ENCODE data around the gene NFIB. TPM values are rescaled to one million over a fixed set of nuclear protein-coding genes. Genes with fewer than 3 reads are reported as not detected.
A peak's percentile ranks its signal among the peaks of the same experiment; 100 is the strongest.

The NFIB gene
- total and polyA plus RNA-seq, 2 donors (not counting 1 experiment from before 2014, with no cell fraction given) = 29.3 to 36.3 TPM

GRCh38 chr9:14340994-14341393 is 27.1 kb upstream of the NFIB start:
- Histone ChIP-seq H3K27me3 (ENCODE audit: control insufficient read depth, insufficient read depth, low read length) (peaks cover 47% of the 10 kb centered on the region), H3K79me2 (ENCODE audit: control insufficient read depth, insufficient read depth, low read length) (no peaks in the 10 kb centered on the region), H3K9ac (ENCODE audit: insufficient read depth, low read length) (no peak overlapping the region), H2AFZ (ENCODE audit: low read length) (no peak overlapping the region), H4K20me1 (ENCODE audit: control insufficient read depth, extremely low read depth, insufficient read depth, low read length) (no peaks in the 10 kb centered on the region), H3K27ac (ENCODE audit: insufficient read depth, low read length) (no peak overlapping the region), H3K4me2 (ENCODE audit: extremely low read depth, insufficient read depth, low read length) (no peak overlapping the region), H3K36me3 (ENCODE audit: control insufficient read depth, insufficient read depth, low read length) (no peaks in the 10 kb centered on the region), H3K9me3 (ENCODE audit: control insufficient read depth, insufficient read depth, low read depth, low read length) (no peaks in the 10 kb centered on the region), H3K4me3 (replicated peaks in 1 of 4; ENCODE audit: control extremely low read depth in 1 of 4, insufficient read depth in 1 of 4, low read depth in 3 of 4, low read length in 4 of 4) (no peak overlapping the region), H3K4me1 (ENCODE audit: control insufficient read depth, extremely low read depth, insufficient read depth, low read length) (no peaks in the 10 kb centered on the region)
- TF ChIP-seq CTCF (conservative IDR thresholded peaks at IDR 0.05 in 1 of 2, IDR thresholded peaks at IDR 0.05 in 1 of 2; ENCODE audit: low read depth in 1 of 2, low read length in 2 of 2) = no peak
- no peak for TF ChIP-seq EZH2 (IDR thresholded peaks at IDR 0.05; ENCODE audit: low read length, missing control alignments)
- no peak for DNase-seq (ENCODE audit: low read depth in 2 of 2)

GRCh38 chr9:14340219-14340873 is 26.4 kb upstream of the NFIB start:
- Histone ChIP-seq H3K79me2 (ENCODE audit: control insufficient read depth, insufficient read depth, low read length) (no peaks in the 10 kb centered on the region), H3K4me3 (replicated peaks in 1 of 4; ENCODE audit: control extremely low read depth in 1 of 4, insufficient read depth in 1 of 4, low read depth in 3 of 4, low read length in 4 of 4) (no peak overlapping the region), H3K9me3 (ENCODE audit: control insufficient read depth, insufficient read depth, low read depth, low read length) (no peaks in the 10 kb centered on the region), H2AFZ (ENCODE audit: low read length) (no peak overlapping the region), H3K36me3 (ENCODE audit: control insufficient read depth, insufficient read depth, low read length) (no peaks in the 10 kb centered on the region), H3K27me3 (ENCODE audit: control insufficient read depth, insufficient read depth, low read length) (peaks cover 41% of the 10 kb centered on the region), H3K4me1 (ENCODE audit: control insufficient read depth, extremely low read depth, insufficient read depth, low read length) (no peaks in the 10 kb centered on the region), H3K4me2 (ENCODE audit: extremely low read depth, insufficient read depth, low read length) (no peak overlapping the region), H3K9ac (ENCODE audit: insufficient read depth, low read length) (no peak overlapping the region), H4K20me1 (ENCODE audit: control insufficient read depth, extremely low read depth, insufficient read depth, low read length) (no peaks in the 10 kb centered on the region), H3K27ac (ENCODE audit: insufficient read depth, low read length) (no peak overlapping the region)
- DNase-seq (ENCODE audit: low read depth in 2 of 2) = peak in 1 of 2 donors; percentile 51
- TF ChIP-seq EZH2 (IDR thresholded peaks at IDR 0.05; ENCODE audit: low read length, missing control alignments) = no peak
- TF ChIP-seq CTCF (conservative IDR thresholded peaks at IDR 0.05 in 1 of 2, IDR thresholded peaks at IDR 0.05 in 1 of 2; ENCODE audit: low read depth in 1 of 2, low read length in 2 of 2) = no peak

- Histone ChIP-seq H3K27me3 (ENCODE audit: control insufficient read depth, insufficient read depth, low read length) (peaks cover 35% of the 10 kb centered on the region), H3K4me3 (replicated peaks in 1 of 4; ENCODE audit: control extremely low read depth in 1 of 4, insufficient read depth in 1 of 4, low read depth in 3 of 4, low read length in 4 of 4) (no peak overlapping the region)
These were observed 25.8 kb upstream of the NFIB start for GRCh38 chr9:14339746-14340145.

More at GRCh38 chr9:14339746-14340145, 25.8 kb upstream of the NFIB start:
- Histone ChIP-seq H4K20me1 (ENCODE audit: control insufficient read depth, extremely low read depth, insufficient read depth, low read length) (no peaks in the 10 kb centered on the region), H3K9me3 (ENCODE audit: control insufficient read depth, insufficient read depth, low read depth, low read length) (no peaks in the 10 kb centered on the region), H3K4me2 (ENCODE audit: extremely low read depth, insufficient read depth, low read length) (no peak overlapping the region), H2AFZ (ENCODE audit: low read length) (no peak overlapping the region), H3K9ac (ENCODE audit: insufficient read depth, low read length) (no peak overlapping the region), H3K4me1 (ENCODE audit: control insufficient read depth, extremely low read depth, insufficient read depth, low read length) (no peaks in the 10 kb centered on the region), H3K27ac (ENCODE audit: insufficient read depth, low read length) (no peak overlapping the region), H3K79me2 (ENCODE audit: control insufficient read depth, insufficient read depth, low read length) (no peaks in the 10 kb centered on the region), H3K36me3 (ENCODE audit: control insufficient read depth, insufficient read depth, low read length) (no peaks in the 10 kb centered on the region)
- TF ChIP-seq EZH2 (IDR thresholded peaks at IDR 0.05; ENCODE audit: low read length, missing control alignments) = no peak
- no peak for TF ChIP-seq CTCF (conservative IDR thresholded peaks at IDR 0.05 in 1 of 2, IDR thresholded peaks at IDR 0.05 in 1 of 2; ENCODE audit: low read depth in 1 of 2, low read length in 2 of 2)
- DNase-seq (ENCODE audit: low read depth in 2 of 2) = no peak
